Measurements from ENCODE around the gene SP2. TPM values are rescaled to one million over a fixed set of nuclear protein-coding genes. Genes with fewer than 3 reads are reported as not detected.

The SP2 gene
- total and polyA plus RNA-seq, 2 of the 13 experiments (the other 11 are each of a cell fraction or from before 2014, with no cell fraction given), result 1.4 to 4.8 TPM

GRCh38 chr17:47882695-47883588 lies 13.1 kb upstream of the SP2 start:
- H3K4me1 ChIP-seq (ENCODE audit: insufficient read depth, low read length), result peaks cover 40% of the 10 kb centered on the region
- POLR2A ChIA-PET, result interaction anchor here (2.5 kb wide), 1 partner anchor 12 kb away, joined by 11 read pairs; the partner anchor contains the start of gene SP2
- H3K9ac ChIP-seq (ENCODE audit: insufficient read depth, low read depth, low read length), result no peak overlapping the region
- in situ Hi-C loops (cut with HindIII; ENCODE audit: extremely low pct_ligation_motif_present, low pct_unique_long_range_greater_than_20kb) (no loop called here), intact Hi-C loops (cut with micrococcal nuclease; ENCODE audit: unreplicated experiment) (no loop called here)
- peaks cover 9 to 55% of the 10 kb centered on the region in 2 experiments; a peak in 4 of 5 replicates for H3K27me3 ChIP-seq (ENCODE audit: control insufficient read depth in 1 of 2, insufficient read depth in 2 of 2, low read length in 2 of 2)
- no TSS peak for BruUV-seq (replicated peaks)
- DNase-seq (ENCODE audit: low spot score) (no peak), ATAC-seq (no peak), FAIRE-seq (no peak)
- H3K79me2 ChIP-seq (ENCODE audit: insufficient read depth, low read length), result no peaks in the 10 kb centered on the region
- WGBS (ENCODE audit: low lambda C conversion rate), result 46% methylated on average over 9 of the region's 9 CpGs
- CTCF ChIA-PET (ENCODE audit: low intra/inter-chr PET ratio, low total read pairs), result no interaction called here
- H2AFZ ChIP-seq (ENCODE audit: low read length), result no peak overlapping the region
- H3K9me3 ChIP-seq (ENCODE audit: low read length), result no peaks in the 10 kb centered on the region
- no peak overlapping the region for H3K4me3 ChIP-seq (replicated peaks in 1 of 3; ENCODE audit: insufficient read depth in 1 of 3, low read depth in 2 of 3, low read length in 3 of 3)
- no peak overlapping the region for H3K27ac ChIP-seq (ENCODE audit: extremely low read length, insufficient read depth, low read length)
- no peaks in the 10 kb centered on the region for H3K36me3 ChIP-seq (replicated peaks in 1 of 2; ENCODE audit: control insufficient read depth in 1 of 2, insufficient read depth in 2 of 2, low read length in 2 of 2)
- no peaks in the 10 kb centered on the region for H4K20me1 ChIP-seq (ENCODE audit: insufficient read depth, low read length)
- H3K4me2 ChIP-seq (ENCODE audit: low read depth, low read length), result 0 out of 2 replicates have a peak overlapping the region, but pooled peaks have one; percentile 4
- no peak for TF ChIP-seq ZNF713 (CRISPR knock-in tag; IDR thresholded peaks at IDR 0.05)
- TF ChIP-seq MZF1 (CRISPR knock-in tag; IDR thresholded peaks at IDR 0.05; ENCODE audit: borderline replicate concordance), result no peak
- peak; percentile 17; the same call in 1 of the 2 replicates for TF ChIP-seq ZNF263 (CRISPR knock-in tag; IDR thresholded peaks at IDR 0.05)
- no peak for TF ChIP-seq ZNF382 (CRISPR knock-in tag; IDR thresholded peaks at IDR 0.05; ENCODE audit: borderline replicate concordance)
- TF ChIP-seq ZNF629 (CRISPR knock-in tag; conservative IDR thresholded peaks at IDR 0.05), result peak; percentile 64
- TF ChIP-seq SOX6 (IDR thresholded peaks at IDR 0.05), result no peak
- no peak for TF ChIP-seq SOX6 (CRISPR knock-in tag; IDR thresholded peaks at IDR 0.05)
- TF ChIP-seq CC2D1A (CRISPR knock-in tag; IDR thresholded peaks at IDR 0.05), result no peak

All from HepG2 (cell line).